GM12865 (cell line): ENCODE measurements around the gene GPR12.

Experiments
- DNase-seq: peaks from one replicate; pipeline ENCODE4 v3.0.0; 2010; ENCODE audit warnings: low read depth
- H3K4me3 ChIP-seq: 2 replicates; pipeline ENCODE4 v1.5.1; 2011; ENCODE audit warnings: mild to moderate bottlenecking, low read depth, low read length, control low read depth
- TF ChIP-seq, protein P1 (sequence below): IDR thresholded peaks from 2 replicates; pipeline ENCODE4 v1.5.1; 2011; ENCODE audit warnings: low read length, control low read depth, low read depth, inconsistent platforms; ENCODE audit not compliant: insufficient read depth; ENCODE audit errors: missing control alignments

GPR12 gene

GRCh38 chr13:26760832-26761582, 421 bp upstream of the GPR12 start:
- TF ChIP-seq, protein P1, sequence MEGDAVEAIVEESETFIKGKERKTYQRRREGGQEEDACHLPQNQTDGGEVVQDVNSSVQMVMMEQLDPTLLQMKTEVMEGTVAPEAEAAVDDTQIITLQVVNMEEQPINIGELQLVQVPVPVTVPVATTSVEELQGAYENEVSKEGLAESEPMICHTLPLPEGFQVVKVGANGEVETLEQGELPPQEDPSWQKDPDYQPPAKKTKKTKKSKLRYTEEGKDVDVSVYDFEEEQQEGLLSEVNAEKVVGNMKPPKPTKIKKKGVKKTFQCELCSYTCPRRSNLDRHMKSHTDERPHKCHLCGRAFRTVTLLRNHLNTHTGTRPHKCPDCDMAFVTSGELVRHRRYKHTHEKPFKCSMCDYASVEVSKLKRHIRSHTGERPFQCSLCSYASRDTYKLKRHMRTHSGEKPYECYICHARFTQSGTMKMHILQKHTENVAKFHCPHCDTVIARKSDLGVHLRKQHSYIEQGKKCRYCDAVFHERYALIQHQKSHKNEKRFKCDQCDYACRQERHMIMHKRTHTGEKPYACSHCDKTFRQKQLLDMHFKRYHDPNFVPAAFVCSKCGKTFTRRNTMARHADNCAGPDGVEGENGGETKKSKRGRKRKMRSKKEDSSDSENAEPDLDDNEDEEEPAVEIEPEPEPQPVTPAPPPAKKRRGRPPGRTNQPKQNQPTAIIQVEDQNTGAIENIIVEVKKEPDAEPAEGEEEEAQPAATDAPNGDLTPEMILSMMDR = no peak
- DNase-seq = no peak
- H3K4me3 ChIP-seq = no peak overlapping the region

DNA sequence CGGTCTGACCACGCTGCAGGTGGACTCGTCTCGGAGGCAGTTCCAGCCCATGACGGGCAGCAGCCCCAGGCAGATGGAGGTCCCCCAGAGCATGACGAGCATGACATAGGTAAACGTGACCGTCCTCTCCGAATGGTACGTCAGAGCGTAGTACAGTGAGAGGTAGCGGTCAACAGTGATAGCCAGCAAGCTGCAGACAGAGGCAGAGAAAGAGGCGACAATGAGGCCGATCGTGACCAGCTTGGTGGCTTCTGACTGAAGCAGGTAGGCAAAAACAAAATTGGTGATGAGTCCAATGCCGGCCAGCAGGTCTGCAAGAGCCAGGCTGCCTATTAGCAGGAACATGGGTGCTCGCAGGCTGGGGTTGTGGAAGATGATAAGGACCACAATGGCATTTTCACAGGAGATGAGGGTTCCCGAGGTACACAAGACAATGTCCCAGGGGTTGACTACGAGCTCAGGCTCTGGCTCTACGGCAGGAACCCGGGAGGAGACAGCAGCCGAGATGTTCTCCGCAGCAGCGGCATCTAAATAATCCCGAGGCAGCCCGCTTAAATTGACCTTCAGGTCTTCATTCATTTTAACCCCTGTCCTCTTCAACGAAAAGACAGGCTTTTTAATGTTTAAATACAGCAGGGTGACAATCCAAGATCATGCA, 1.2 kb downstream of the GPR12 start:
- TF ChIP-seq, protein P1 = no peak
- H3K4me3 ChIP-seq = no peak overlapping the region
- no peak for DNase-seq

- no peak overlapping the region for H3K4me3 ChIP-seq
- no peak for DNase-seq
- TF ChIP-seq, protein P1 = no peak
Observed at GRCh38 chr13:26758496-26759157, 2.0 kb downstream of the GPR12 start.

DNA sequence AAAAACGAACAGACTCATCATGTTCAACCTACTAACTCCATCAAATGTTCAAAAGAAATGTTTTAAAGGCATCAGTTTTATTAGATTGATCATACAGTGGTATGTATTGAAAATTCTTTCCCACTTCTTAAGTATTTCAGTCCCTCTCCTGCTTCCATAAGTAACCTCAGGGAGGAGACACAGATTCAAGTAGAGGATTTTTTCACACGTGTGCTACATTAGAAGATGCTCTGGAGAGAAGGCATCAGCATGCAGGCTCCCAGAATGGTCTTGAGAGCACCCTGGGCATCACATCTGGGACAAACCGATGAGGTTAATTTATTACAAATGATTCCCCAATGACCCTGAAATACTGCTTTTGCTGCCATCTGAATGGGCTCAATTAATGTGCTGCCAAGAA, 3.6 kb downstream of the GPR12 start:
- no peak overlapping the region for H3K4me3 ChIP-seq
- no peak for DNase-seq
- TF ChIP-seq, protein P1 = no peak

DNA sequence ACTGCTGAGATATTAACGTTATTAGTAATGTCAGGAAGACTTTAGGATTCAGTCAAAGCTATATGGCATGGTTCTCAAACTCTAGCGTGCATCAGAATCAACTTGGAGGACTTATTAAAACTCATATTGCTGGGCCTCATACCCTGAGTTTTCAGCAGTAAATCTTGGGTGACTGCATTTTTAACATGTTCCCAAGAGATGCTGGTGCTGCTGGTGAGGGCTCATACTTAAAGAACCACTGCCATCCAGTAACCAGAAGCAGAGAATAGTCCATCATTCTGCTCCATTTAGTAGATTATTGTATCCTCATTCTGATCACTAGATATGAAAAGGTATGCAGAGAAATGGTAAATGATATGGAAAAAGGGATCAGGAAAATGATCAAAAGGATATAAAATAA, 7.9 kb downstream of the GPR12 start:
- no peak for DNase-seq
- no peak overlapping the region for H3K4me3 ChIP-seq
- TF ChIP-seq, protein P1 = no peak

DNA sequence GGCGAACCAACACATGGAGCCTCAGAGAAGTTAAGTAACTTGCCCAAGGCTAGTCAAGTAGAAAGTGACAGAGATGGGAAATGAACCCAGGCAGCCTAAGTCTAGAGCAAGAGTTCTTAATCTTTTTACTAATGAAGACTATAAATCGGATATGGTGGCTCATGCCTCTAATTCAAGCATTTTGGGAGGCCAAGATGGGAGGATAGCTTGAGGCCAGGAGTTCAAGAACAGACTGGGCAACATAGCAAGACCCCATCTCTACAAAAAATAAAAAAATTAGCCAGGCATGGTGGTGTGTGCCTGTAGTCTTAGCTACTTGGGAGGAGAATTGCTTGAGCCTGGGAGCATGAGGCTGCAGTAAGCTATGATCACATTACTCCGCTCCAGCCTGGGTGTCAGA, 10.7 kb downstream of the GPR12 start:
- no peak for DNase-seq
- TF ChIP-seq, protein P1 = no peak
- no peak overlapping the region for H3K4me3 ChIP-seq
